Measurements from ENCODE around the gene CSTF2T.

DNA sequence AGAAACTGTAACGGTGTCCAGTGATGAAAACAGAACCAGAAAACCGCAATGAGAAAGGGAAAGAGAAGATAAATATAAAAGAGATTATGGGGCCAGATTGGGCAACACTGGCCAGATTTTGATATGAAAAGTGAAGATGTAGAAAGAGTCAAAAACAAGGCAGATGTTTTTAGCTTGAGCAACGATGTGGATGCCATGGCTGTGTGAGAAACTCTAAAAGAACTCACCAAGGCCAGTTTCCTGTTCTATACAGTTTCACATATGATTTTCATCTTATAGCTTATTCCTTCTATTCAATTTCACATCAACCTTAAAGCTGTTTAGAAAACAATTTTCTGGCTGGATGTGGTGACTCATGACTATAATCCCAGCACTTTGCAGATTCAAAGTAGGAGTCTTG is 36.3 kb downstream of the CSTF2T start:
- TF ChIP-seq POLR2A (IDR thresholded peaks at IDR 0.05): no peak
- TF ChIP-seq, protein P1, sequence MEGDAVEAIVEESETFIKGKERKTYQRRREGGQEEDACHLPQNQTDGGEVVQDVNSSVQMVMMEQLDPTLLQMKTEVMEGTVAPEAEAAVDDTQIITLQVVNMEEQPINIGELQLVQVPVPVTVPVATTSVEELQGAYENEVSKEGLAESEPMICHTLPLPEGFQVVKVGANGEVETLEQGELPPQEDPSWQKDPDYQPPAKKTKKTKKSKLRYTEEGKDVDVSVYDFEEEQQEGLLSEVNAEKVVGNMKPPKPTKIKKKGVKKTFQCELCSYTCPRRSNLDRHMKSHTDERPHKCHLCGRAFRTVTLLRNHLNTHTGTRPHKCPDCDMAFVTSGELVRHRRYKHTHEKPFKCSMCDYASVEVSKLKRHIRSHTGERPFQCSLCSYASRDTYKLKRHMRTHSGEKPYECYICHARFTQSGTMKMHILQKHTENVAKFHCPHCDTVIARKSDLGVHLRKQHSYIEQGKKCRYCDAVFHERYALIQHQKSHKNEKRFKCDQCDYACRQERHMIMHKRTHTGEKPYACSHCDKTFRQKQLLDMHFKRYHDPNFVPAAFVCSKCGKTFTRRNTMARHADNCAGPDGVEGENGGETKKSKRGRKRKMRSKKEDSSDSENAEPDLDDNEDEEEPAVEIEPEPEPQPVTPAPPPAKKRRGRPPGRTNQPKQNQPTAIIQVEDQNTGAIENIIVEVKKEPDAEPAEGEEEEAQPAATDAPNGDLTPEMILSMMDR (IDR thresholded peaks at IDR 0.05): no peak

All from tibial nerve (tissue), 3 donors.